HepG2 (cell line): ENCODE measurements around the gene FAM83D. TPM values are rescaled to one million over a fixed set of nuclear protein-coding genes. Genes with fewer than 3 reads are reported as not detected.

ENCODE experiments used
- ATAC-seq: fragments of 200-7000 bp; cut with Tn5 transposase; 3 replicates; pipeline ENCODE4 v1.9.1; 2020; ENCODE audit warnings: mild to moderate bottlenecking, moderate library complexity
- BruUV-seq: library from RNA; stranded (reverse); fragments of 400-500 nt; replicated peaks from 2 replicates; lab custom pipeline; 2021; lab: Mats Ljungman, UMichigan
- CTCF ChIA-PET: fragments of 300-600 bp; formaldehyde crosslinking; extraction: SDS; loops from one replicate; lab custom pipeline; 2021; ENCODE audit warnings: low total read pairs, inconsistent platforms, low intra/inter-chr PET ratio; lab: Yijun Ruan, JAX
- POLR2A ChIA-PET: fragments of 350-600 bp; sonication (Branson Sonifier 250); formaldehyde crosslinking; loops from one replicate; lab custom pipeline; 2020; ENCODE audit warnings: antibody characterized with exemption, inconsistent platforms; lab: Yijun Ruan, JAX
- DNase-seq: peaks from one replicate; pipeline ENCODE4 v3.0.0-alpha.2; 2015; ENCODE audit warnings: low spot score
- FAIRE-seq: peaks from 3 replicates; lab custom pipeline; 2011; peaks lifted over from hg19 to GRCh38; lab: Jason Lieb, UNC
- H2AFZ ChIP-seq: one replicate; pipeline ENCODE4 v1.6.1; 2011; ENCODE audit warnings: low read length, inconsistent platforms
- H3K27ac ChIP-seq: fragments of 300-600 bp; 3 replicates; pipeline ENCODE4 v1.8.0; 2011; ENCODE audit warnings: mixed run types, mild to moderate bottlenecking, mixed read lengths, low read length, inconsistent platforms; ENCODE audit not compliant: insufficient read depth; ENCODE audit errors: extremely low read length
- H3K27me3 ChIP-seq, 2 experiments: fragments of 200-600 bp in 1 of 2; 2 replicates in 1 of 2; 3 replicates in 1 of 2; pipeline versions ENCODE4 v1.6.0 to v1.8.0; 2011; ENCODE audit warnings: low read length in 2 of 2, mild to moderate bottlenecking in 2 of 2, moderate library complexity in 2 of 2, inconsistent platforms in 1 of 2; ENCODE audit not compliant: insufficient read depth in 2 of 2, control insufficient read depth in 1 of 2
- H3K36me3 ChIP-seq, 2 experiments: fragments of 200-600 bp in 1 of 2; replicated peaks in 1 of 2; 2 replicates in 1 of 2; 3 replicates in 1 of 2; pipeline versions ENCODE4 v1.5.1 to v1.8.0; 2011; ENCODE audit warnings: low read length in 2 of 2, inconsistent platforms in 1 of 2; ENCODE audit not compliant: insufficient read depth in 2 of 2, control insufficient read depth in 1 of 2
- H3K4me1 ChIP-seq: 2 replicates; pipeline ENCODE4 v1.5.1; 2012; ENCODE audit warnings: low read length, inconsistent platforms; ENCODE audit not compliant: insufficient read depth
- H3K4me2 ChIP-seq: 2 replicates; pipeline ENCODE4 v1.6.0; 2011; ENCODE audit warnings: low read depth, low read length, inconsistent platforms
- H3K4me3 ChIP-seq, 3 experiments: fragments of 200-600 bp in 1 of 3; sonication (generic), shearing (Covaris generic) in 1 of 3; replicated peaks in 1 of 3; 2 replicates each; pipeline ENCODE4 v1.5.1; 2011 to 2016; ENCODE audit warnings: low read length in 3 of 3, inconsistent platforms in 2 of 3, low read depth in 2 of 3, mild to moderate bottlenecking in 2 of 3, control low read depth in 1 of 3, mixed read lengths in 1 of 3; ENCODE audit not compliant: insufficient read depth in 1 of 3
- H3K79me2 ChIP-seq: one replicate; pipeline ENCODE4 v1.6.1; 2011; ENCODE audit warnings: low read length, inconsistent platforms; ENCODE audit not compliant: insufficient read depth
- H3K9ac ChIP-seq: 2 replicates; pipeline ENCODE4 v1.6.0; 2011; ENCODE audit warnings: mild to moderate bottlenecking, low read depth, low read length, inconsistent platforms; ENCODE audit not compliant: insufficient read depth
- H3K9me3 ChIP-seq: 2 replicates; pipeline ENCODE4 v1.5.1; 2012; ENCODE audit warnings: mild to moderate bottlenecking, low read length
- H4K20me1 ChIP-seq: 2 replicates; pipeline ENCODE4 v1.6.0; 2011; ENCODE audit warnings: inconsistent platforms, mild to moderate bottlenecking, low read length, moderate library complexity; ENCODE audit not compliant: insufficient read depth
- CEBPG ChIP-seq: IDR thresholded peaks from 2 replicates; pipeline ENCODE4 v1.6.1; 2016
- DZIP1 ChIP-seq: sonication (generic); formaldehyde crosslinking; IDR thresholded peaks from 2 replicates; pipeline ENCODE4 v1.5.0; 2020; ENCODE audit warnings: mild to moderate bottlenecking, missing genetic modification reagents
- IKZF1 ChIP-seq: fragments of 450-650 bp; IDR thresholded peaks from 2 replicates; pipeline ENCODE4 v1.7.1; 2016
- JARID2 ChIP-seq: sonication (generic); formaldehyde crosslinking; IDR thresholded peaks from 2 replicates; pipeline ENCODE4 v1.8.1; 2023; ENCODE audit warnings: missing genetic modification reagents, inconsistent platforms; ENCODE audit not compliant: insufficient replicate concordance
- PBX3 ChIP-seq: sonication (generic); formaldehyde crosslinking; IDR thresholded peaks from 2 replicates; pipeline ENCODE4 v1.8.1; 2023; ENCODE audit warnings: missing genetic modification reagents, inconsistent platforms, borderline replicate concordance
- STAG1 ChIP-seq: sonication (generic); formaldehyde crosslinking; IDR thresholded peaks from 2 replicates; pipeline ENCODE4 v1.4.0; 2020; ENCODE audit warnings: missing genetic modification reagents
- TAF1 ChIP-seq: sonication (generic); formaldehyde crosslinking; IDR thresholded peaks from 2 replicates; pipeline ENCODE4 v1.4.0; 2020; ENCODE audit warnings: missing genetic modification reagents
- ZBTB42 ChIP-seq: sonication (generic); formaldehyde crosslinking; IDR thresholded peaks from 2 replicates; pipeline ENCODE4 v1.5.0; 2020; ENCODE audit warnings: mild to moderate bottlenecking, missing genetic modification reagents
- ZNF121 ChIP-seq: sonication (generic); formaldehyde crosslinking; IDR thresholded peaks from 2 replicates; pipeline ENCODE4 v1.5.0; 2020; ENCODE audit warnings: mild to moderate bottlenecking, missing genetic modification reagents
- ZNF329 ChIP-seq: sonication (generic); formaldehyde crosslinking; IDR thresholded peaks from 2 replicates; pipeline ENCODE4 v1.9.0; 2021; ENCODE audit warnings: low read depth, mild to moderate bottlenecking, missing genetic modification reagents
- ZNF605 ChIP-seq: sonication (generic); formaldehyde crosslinking; IDR thresholded peaks from 2 replicates; pipeline ENCODE4 v1.8.0; 2022; ENCODE audit warnings: mild to moderate bottlenecking, missing genetic modification reagents
- WGBS: methylation state at CpG from one replicate; pipeline ENCODE4 v1.1.6; 2017; ENCODE audit warnings: low lambda C conversion rate; 5-methylcytosine and 5-hydroxymethylcytosine counted together
- in situ Hi-C: cut with HindIII; loops from 2 replicates; pipeline ENCODE4 v1.10.0; 2017; ENCODE audit warnings: low pct_unique_long_range_greater_than_20kb; ENCODE audit not compliant: extremely low pct_ligation_motif_present
- intact Hi-C: fragments of 100-400 bp; cut with micrococcal nuclease; formaldehyde crosslinking; loops from one replicate; pipeline ENCODE4 v1.10.0; 2022; ENCODE audit not compliant: unreplicated experiment
- polyA plus RNA-seq, 8 experiments: library from polyadenylated mRNA; depleted of rRNA in 3 of 8; stranded (reverse) in 7 of 8; unstranded in 1 of 8; fragments of >200 nt; fragmentation: Illumina TruSeq in 4 of 8; extraction: Trizol in 4 of 8; gene quantifications; 2 replicates each; pipeline versions ENCODE4 v1.2.1 to v1.2.3, GENCODE V29; 2011 to 2016; ENCODE audit warnings: low read depth in 4 of 8, missing spikeins in 1 of 8, mixed read lengths in 1 of 8; ENCODE audit not compliant: insufficient read depth in 1 of 8
- total RNA-seq, 5 experiments: library from RNA; depleted of rRNA; stranded (reverse); fragments of >200 nt; fragmentation: Illumina TruSeq; extraction: Trizol; gene quantifications; 2 replicates each; pipeline ENCODE4 v1.2.3, GENCODE V29; 2016; ENCODE audit warnings: low read depth in 1 of 5

The FAM83D gene
- total and polyA plus RNA-seq, 2 of the 13 experiments (the other 11 are each of a cell fraction or from before 2014, with no cell fraction given): 51.4 to 64.0 TPM

GRCh38 chr20:38924718-38925117 is 1.5 kb upstream of the FAM83D start:
- no peak for FAIRE-seq
- no TSS peak for BruUV-seq

GRCh38 chr20:38926934-38927616 is 858 bp downstream of the FAM83D start:
- peak overlapping the region; percentile 85 to 99 (median 95) for H3K4me3 ChIP-seq
- DNase-seq (no peak), FAIRE-seq (no peak), ATAC-seq (no peak)
- POLR2A ChIA-PET: interaction anchor here (0.7 to 3.4 kb wide), 5 partner anchors 9 to 35 kb away, joined by 4 to 41 read pairs (median 12); partner anchors contain the start of gene DHX35
- intact Hi-C loops: loop anchor here (1.0 kb wide), 3 partner anchors 35 to 179 kb away; partner anchors contain the start of genes ACTR5 and DHX35
- 2% methylated on average over 23 of the region's 27 CpGs for WGBS
- H3K27ac ChIP-seq: peak overlapping the region; percentile 73
- peaks cover 65% of the 10 kb centered on the region for H3K4me1 ChIP-seq
- no TSS peak for BruUV-seq
- peaks cover 0 to 4% of the 10 kb centered on the region in 2 experiments; a peak in 3 of 5 replicates for H3K36me3 ChIP-seq
- H3K79me2 ChIP-seq: peaks cover 56% of the 10 kb centered on the region
- peak overlapping the region; percentile 87 for H3K4me2 ChIP-seq
- in situ Hi-C loops: no loop called here
- H2AFZ ChIP-seq: no peak overlapping the region
- peaks cover 0 to under 1% of the 10 kb centered on the region in 2 experiments; a peak in 1 of 5 replicates for H3K27me3 ChIP-seq
- H3K9ac ChIP-seq: peak overlapping the region; percentile 94
- CTCF ChIA-PET: interaction anchor here (1.1 to 1.9 kb wide), 4 partner anchors 8 to 154 kb away, joined by 4 to 9 read pairs (median 6); partner anchors contain the start of gene DHX35
- peaks cover 10% of the 10 kb centered on the region; the same call in 1 of the 2 replicates for H4K20me1 ChIP-seq
- H3K9me3 ChIP-seq: no peaks in the 10 kb centered on the region
- no peak for TF ChIP-seq ZBTB42
- no peak for TF ChIP-seq STAG1 (CRISPR knock-in tag)
- no peak for TF ChIP-seq ZNF605
- TF ChIP-seq IKZF1: no peak
- TF ChIP-seq DZIP1 (CRISPR knock-in tag): 0 out of 2 replicates have a peak, but pooled peaks have one; percentile 5
- no peak for TF ChIP-seq PBX3 (CRISPR knock-in tag)
- TF ChIP-seq TAF1 (CRISPR knock-in tag): no peak

More at GRCh38 chr20:38924718-38925117, 1.5 kb upstream of the FAM83D start:
- ATAC-seq (no peak), DNase-seq (no peak)
- intact Hi-C loops (no loop called here), in situ Hi-C loops (loop anchor here (5.0 kb wide), 1 partner anchor 123 kb away; no protein-coding TSS in a partner anchor)
- Histone ChIP-seq H4K20me1 (peaks cover 10% of the 10 kb centered on the region; the same call in 1 of the 2 replicates), H3K4me1 (peaks cover 42% of the 10 kb centered on the region), H3K4me2 (no peak overlapping the region), H3K36me3 (no peaks in the 10 kb centered on the region), H3K9ac (no peak overlapping the region), H3K27ac (no peak overlapping the region), H2AFZ (no peak overlapping the region), H3K79me2 (peaks cover 33% of the 10 kb centered on the region), H3K4me3 (no peak overlapping the region), H3K27me3 (peaks cover 5 to 23% of the 10 kb centered on the region in 2 experiments; a peak in 4 of 5 replicates), H3K9me3 (no peaks in the 10 kb centered on the region)
- POLR2A ChIA-PET: no interaction called here
- CTCF ChIA-PET: interaction anchor here (1.9 to 2.2 kb wide), 2 partner anchors 31 to 123 kb away, joined by 9 to 21 read pairs; no protein-coding TSS in a partner anchor
- TF ChIP-seq CEBPG (CRISPR knock-in tag) (no peak), ZNF329 (CRISPR knock-in tag) (no peak), JARID2 (CRISPR knock-in tag) (no peak), ZNF121 (CRISPR knock-in tag) (peak; percentile 78)
- WGBS: 83% methylated on average over 2 of the region's 2 CpGs
